GM12873 (cell line): Measurements from ENCODE around the gene PRDM16.
A peak's percentile ranks its signal among the peaks of the same experiment; 100 is the strongest.

ENCODE experiments used
- TF ChIP-seq, protein P1 (sequence below): IDR thresholded peaks from 2 replicates; pipeline ENCODE4 v1.5.1; 2012; ENCODE audit warnings: low read depth, mild to moderate bottlenecking, moderate library complexity, low read length, control low read depth; ENCODE audit not compliant: insufficient read depth; ENCODE audit errors: missing control alignments

PRDM16 gene

DNA sequence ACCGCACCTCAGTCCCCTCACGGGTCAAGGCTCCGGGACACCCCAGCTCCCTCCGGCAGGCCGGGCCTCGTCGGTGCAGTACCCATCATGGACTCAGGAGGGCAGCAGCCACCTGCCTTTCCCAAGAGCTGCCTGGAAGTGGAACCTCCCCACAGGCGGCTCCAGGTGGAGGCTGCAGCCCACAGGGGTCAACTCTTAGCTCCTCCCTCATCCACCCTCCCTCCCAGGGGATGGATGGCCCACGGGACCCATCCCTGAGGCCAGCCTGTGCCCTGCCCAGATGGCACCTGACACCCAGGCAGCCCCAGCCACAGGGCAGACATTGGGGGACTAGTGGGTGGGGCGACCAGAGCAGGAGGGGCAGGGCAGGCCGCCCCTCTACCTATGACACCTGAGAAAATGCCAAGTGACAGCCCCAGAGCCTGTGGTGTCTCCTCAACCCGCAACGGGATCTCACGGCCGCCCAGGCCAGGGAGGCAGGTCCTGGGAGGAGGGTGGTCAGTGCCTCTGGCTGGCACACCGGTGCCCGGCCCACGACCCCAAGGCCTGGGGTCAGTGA lies 384.3 kb downstream of the PRDM16 start:
- TF ChIP-seq, protein P1, sequence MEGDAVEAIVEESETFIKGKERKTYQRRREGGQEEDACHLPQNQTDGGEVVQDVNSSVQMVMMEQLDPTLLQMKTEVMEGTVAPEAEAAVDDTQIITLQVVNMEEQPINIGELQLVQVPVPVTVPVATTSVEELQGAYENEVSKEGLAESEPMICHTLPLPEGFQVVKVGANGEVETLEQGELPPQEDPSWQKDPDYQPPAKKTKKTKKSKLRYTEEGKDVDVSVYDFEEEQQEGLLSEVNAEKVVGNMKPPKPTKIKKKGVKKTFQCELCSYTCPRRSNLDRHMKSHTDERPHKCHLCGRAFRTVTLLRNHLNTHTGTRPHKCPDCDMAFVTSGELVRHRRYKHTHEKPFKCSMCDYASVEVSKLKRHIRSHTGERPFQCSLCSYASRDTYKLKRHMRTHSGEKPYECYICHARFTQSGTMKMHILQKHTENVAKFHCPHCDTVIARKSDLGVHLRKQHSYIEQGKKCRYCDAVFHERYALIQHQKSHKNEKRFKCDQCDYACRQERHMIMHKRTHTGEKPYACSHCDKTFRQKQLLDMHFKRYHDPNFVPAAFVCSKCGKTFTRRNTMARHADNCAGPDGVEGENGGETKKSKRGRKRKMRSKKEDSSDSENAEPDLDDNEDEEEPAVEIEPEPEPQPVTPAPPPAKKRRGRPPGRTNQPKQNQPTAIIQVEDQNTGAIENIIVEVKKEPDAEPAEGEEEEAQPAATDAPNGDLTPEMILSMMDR, result peak; percentile 92

DNA sequence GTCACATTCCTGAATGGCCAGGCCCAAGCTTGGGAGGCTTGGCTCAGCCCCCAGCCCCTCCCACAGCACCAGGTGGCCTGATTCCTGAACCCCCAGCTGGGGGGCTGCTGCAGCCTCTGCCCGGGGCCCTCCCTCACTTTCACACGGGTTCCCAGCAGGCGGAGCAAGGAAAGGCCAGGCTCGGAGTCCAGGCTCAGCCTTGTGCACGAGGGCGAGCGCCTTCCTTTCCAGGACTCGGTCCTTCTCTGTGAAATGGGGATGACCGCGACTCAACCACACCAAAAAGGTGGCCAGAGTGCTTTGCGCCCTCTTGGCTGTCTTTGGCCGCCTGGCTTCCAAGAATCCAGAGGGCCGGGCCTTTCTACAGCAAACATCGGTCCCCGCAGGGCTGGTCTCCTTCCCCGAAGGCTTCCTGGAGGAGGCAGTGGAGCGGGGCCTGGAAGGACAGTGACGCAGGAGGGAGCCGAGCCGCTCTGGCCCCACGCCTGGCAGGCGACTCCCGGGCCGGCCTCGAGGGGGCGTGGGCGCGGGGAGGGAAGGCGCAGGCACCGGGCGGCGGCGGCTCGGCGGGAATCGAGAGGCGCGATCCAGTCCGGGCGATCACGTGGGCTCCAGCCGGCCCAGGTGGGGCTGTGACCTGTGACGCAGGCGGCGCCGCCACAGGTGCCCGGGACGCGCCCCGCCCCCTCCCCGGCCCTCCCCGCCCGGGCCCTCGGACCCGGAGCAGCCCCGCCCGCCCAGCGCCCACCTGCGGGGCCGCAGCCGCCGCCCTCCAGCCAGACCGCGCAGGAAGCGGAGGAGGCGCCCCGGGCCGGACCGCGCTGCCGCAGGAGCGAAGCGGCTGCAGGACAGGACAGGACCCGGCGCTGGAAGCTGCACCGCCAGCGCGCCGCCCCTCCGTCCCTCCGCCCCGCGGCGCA lies 385.1 kb downstream of the PRDM16 start, which contains the start of gene ARHGEF16:
TSS of gene ARHGEF16 (plus strand) at position 775 of the 920 bp plus-strand sequence. CDS start 8,420 bp downstream, outside the sequence.
- TF ChIP-seq, protein P1, result no peak

DNA sequence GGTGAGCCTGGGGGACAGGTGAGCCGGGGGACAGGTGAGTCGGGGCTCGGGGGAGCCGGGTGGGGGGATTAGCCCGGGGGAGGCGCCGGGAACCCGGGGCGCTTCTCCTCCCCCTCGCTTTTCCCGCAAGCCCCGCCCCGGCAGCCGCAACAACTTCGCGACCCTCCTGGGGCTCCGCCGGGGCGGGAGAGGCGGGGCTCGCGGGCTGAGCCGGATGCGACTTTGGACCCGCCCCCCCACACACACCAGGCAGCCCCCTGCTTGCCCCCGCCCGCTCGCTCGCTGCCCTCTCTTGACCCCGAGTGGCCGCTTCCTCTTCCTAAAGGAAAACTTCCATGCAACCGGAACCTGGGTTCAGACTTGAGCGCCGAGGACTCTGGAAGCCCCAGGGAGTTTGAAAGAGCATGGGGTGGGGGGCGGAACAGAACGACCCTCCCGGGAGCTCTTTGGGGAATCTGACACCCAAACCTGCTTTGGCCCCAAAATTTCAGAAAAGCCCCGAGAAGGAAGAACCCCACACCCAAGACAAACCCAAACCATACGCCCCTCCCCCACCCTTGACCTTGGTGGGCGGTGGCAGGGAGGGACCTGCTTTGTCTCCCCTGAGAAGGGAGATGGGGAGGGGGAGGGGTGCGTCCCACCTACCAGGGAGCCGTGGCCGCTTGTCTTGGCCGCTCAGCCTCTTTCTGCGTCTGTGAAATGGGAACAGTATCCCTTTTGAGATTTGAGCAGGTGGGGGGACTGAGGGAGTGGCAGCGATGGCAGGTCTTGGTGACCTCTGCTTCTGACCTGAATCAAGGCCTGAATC lies 386.0 kb downstream of the PRDM16 start:
- TF ChIP-seq, protein P1, result no peak

DNA sequence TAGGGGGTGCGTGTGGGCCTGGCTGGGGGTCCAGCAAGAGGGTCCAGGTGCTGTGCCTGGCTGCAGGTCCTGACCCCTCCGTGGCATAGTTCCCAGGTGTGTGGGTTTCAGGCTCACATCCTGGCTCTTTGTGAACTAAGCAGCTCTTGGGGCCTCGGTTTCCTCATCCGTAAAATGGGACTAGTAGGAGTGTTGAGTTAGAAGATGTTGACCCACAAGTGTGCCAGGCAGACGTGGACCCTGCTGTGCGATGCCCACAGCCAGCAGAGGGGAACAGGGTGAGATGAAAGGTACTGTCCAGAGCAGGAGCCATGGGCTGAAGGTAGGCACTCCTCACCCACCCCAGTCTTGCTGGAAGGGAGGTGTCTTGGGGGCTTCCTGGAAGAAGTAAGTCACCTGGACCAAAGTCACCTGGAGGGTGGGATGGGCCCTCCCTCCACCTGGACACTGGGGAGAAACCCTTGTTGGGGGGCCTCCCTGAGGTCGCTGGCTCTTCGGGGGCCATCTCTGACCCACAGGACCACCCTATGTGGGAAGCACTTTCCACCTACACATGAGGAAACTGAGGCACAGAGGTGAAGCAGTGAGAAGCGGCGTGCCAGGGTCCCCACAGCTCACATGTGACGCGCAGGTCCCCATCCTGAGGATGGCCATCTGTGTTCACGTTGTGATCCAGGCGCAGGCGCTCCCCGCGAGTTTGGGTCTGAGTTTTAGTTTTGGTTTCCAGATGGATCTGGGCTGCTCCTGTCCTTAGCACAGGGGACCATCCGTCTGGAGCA lies 386.9 kb downstream of the PRDM16 start:
- TF ChIP-seq, protein P1, result no peak

DNA sequence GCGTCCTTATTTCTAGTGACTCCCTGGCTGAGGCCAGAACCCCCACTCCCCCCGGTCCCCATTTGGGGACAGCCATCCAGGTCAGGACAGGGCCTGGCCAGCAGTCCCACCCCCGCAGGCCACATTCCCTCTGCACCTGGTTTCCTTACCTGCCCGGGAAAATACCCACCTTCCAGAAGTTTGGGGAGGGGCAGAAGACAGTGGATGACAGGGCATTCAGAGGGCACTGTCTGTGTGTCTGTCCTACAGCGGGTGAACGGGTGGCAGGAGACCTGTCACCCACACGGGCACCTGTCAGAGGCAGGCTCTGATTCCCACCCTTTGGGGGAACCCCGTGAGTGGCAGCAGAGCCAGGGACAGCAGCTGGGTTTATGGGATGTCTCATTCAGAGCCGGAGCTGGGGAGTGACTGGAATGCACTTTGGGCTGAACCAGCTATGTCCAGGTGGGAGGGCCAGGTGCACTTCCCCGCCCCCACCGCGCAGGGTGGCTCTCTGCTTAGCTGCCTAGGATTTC lies 387.5 kb downstream of the PRDM16 start:
- TF ChIP-seq, protein P1, result no peak

DNA sequence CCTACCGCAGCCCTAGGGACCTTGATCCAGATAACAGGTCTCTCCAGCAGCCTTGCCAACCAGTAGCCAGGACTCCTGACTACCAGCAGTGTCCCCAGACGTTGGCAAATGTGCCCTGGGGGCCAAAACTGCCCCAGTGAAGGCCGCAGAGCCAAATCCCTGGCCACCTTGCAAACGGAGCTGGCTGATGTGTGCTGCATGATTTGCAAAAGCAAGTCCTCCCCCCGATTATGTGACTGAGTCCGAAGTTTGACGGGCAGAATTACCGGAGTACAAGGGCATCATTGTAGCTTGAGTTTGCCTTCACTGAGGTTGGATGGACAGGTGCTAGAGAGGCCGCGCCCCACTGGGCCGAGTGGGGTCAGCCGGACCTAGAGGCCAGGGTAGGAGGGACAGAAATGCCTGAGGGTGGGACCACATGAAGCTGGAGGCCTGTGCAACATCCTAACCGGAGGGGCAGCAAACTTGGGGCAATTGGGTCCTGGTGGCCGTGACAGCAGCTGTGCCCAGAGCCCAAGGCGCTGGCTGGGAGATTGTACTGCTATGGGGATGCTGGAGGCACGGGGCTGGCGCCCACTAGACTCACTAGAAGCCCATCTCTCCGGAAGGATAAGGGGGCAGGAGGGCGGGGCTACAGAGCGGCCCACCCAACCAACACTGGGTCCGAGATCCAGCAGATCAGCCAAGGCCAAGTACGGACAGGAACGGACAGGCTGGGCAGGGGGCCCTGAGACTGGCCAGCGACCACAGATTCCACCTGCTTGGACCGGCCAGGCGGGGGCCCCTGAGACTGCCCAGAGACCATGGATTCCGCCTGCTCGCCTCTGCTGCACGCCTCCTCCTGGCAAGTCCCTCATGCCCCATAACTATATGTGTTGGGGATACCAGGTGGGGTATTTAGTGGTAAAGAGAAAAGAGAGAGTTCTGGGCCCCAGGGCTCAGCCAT lies 388.2 kb downstream of the PRDM16 start:
- TF ChIP-seq, protein P1, result no peak
